ENCODE results near the gene TMPRSS2. TPM values are rescaled to one million over a fixed set of nuclear protein-coding genes. Genes with fewer than 3 reads are reported as not detected.

The TMPRSS2 gene
- total RNA-seq, 1 donor from 2014 or later: 23.7 TPM

DNA sequence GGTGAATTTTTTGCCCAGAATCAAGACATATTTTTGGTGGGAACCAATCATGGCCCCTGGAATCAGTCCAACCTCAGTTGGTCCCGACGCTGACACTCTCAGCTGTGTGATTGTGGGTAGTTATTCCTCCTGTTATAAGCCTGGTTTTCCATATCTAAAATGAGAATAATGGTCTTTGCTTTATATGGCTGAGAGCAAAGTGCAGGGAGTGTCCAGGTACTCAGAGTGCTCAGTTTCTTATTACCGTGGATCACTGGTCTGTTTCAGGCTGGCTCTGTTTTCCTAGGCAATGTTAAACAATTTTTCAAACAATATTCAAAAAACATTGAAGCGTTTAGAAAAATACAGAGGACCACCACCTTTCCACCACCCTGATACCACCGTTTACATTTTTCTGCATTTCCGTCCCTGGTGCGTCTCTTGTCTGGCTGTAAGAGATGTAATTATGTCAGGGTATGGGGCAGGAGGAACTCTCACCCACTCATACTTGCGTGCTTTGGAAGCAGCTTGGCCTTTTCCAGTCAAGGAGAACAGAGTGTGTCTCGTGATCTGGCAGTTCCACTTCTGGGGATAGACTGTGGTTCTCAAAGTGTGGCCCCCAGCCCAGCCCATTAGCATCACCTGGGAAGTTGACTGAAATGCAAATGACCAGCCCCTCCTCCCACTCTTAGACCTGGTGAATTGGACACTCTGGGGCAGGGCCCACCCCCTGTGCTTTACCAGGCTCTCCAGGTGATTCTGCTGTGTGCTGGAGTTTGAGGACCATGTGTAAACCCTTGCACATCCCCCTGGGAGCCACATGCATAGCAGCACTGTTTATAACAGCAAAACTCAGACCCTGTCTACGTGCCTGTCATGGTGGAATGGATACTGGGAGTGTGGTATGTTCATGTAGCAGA is 75.1 kb downstream of the TMPRSS2 start:
- TF ChIP-seq, protein P1, sequence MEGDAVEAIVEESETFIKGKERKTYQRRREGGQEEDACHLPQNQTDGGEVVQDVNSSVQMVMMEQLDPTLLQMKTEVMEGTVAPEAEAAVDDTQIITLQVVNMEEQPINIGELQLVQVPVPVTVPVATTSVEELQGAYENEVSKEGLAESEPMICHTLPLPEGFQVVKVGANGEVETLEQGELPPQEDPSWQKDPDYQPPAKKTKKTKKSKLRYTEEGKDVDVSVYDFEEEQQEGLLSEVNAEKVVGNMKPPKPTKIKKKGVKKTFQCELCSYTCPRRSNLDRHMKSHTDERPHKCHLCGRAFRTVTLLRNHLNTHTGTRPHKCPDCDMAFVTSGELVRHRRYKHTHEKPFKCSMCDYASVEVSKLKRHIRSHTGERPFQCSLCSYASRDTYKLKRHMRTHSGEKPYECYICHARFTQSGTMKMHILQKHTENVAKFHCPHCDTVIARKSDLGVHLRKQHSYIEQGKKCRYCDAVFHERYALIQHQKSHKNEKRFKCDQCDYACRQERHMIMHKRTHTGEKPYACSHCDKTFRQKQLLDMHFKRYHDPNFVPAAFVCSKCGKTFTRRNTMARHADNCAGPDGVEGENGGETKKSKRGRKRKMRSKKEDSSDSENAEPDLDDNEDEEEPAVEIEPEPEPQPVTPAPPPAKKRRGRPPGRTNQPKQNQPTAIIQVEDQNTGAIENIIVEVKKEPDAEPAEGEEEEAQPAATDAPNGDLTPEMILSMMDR (IDR thresholded peaks at IDR 0.05; ENCODE audit: unreplicated experiment): no peak
- Mint-ChIP-seq H3K36me3 (ENCODE audit: insufficient read depth) (peaks cover 10% of the 10 kb centered on the region), H3K4me1 (ENCODE audit: low read depth) (peaks cover under 1% of the 10 kb centered on the region), H3K27ac (peak overlapping the region; percentile 80), H3K9me3 (ENCODE audit: low read depth) (peaks cover 13% of the 10 kb centered on the region), H3K4me3 (ENCODE audit: low read depth) (no peak overlapping the region), H3K27me3 (peaks cover 18% of the 10 kb centered on the region)
- DNase-seq (ENCODE audit: low spot score, unreplicated experiment): no peak

DNA sequence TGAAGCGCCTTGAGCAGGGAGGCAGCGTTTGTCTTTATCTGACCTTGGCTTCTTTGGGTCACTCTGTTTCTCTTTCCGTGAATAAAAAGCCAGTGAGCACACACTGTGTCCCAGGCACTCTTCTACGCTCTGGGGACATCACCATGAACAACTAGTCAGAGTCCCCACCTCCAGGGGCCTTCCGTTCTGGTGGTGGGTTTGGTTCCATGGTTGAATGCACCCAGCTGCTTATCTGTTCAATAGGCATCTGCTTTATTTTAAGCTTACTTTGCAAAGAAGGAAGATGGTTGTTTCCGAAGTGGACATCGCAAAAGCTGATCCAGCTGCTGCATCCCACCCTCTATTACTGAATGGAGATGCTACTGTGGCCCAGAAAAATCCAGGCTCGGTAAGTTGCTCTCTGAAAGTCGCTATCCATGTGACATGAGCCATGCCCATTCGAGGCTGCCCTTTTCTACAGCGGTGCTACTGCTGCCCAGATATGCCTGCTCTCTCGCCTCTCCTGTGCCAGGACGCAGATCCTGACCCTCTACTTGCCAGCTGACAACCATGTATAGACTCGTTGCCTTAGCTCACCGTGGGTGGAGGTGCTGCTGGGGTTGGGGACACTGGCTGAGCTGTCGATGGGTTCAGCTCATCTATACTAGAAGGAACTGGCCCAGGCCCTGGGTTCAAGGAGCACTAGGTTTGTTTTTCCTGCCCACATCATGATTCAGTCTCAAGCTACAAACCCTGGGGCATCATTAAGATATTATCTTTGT is 76.0 kb downstream of the TMPRSS2 start:
- H3K9me3 Mint-ChIP-seq (ENCODE audit: low read depth): peaks cover 13% of the 10 kb centered on the region
- TF ChIP-seq, protein P1 (IDR thresholded peaks at IDR 0.05; ENCODE audit: unreplicated experiment): no peak
- H3K27ac Mint-ChIP-seq: no peak overlapping the region
- H3K27me3 Mint-ChIP-seq: peaks cover 26% of the 10 kb centered on the region
- H3K36me3 Mint-ChIP-seq (ENCODE audit: insufficient read depth): peaks cover 10% of the 10 kb centered on the region
- DNase-seq (ENCODE audit: low spot score, unreplicated experiment): no peak
- H3K4me1 Mint-ChIP-seq (ENCODE audit: low read depth): no peaks in the 10 kb centered on the region
- no peak overlapping the region for H3K4me3 Mint-ChIP-seq (ENCODE audit: low read depth)

DNA sequence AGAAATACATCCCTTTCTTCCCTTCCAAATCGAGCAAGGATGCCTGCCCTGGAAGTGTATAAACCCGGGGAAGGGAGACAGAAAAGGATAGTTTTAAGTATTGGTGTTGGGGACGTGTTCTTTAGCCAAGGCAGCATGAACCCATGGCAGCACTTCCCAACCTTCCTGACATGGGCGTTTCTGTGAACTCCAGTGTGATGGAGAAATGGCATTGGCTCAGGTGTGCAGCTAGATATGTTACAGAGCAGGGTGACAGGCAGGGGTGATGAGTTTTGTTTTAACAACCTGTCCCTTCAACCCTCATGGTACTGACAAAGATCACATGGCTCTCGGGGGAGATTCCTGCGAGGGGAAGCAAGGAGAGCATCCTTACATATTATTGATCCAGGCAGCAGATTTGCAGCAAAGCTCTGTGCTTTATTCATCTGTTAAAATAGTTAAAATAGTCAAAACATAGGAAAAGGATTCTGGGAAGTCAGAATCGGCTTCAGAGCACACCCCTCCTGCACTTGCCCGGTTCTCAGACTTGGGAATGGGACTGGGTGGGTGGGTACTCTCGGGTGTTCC is 78.0 kb downstream of the TMPRSS2 start:
- H3K9me3 Mint-ChIP-seq (ENCODE audit: low read depth): peaks cover 6% of the 10 kb centered on the region
- TF ChIP-seq, protein P1 (IDR thresholded peaks at IDR 0.05; ENCODE audit: unreplicated experiment): no peak
- DNase-seq (ENCODE audit: low spot score, unreplicated experiment): no peak
- H3K4me1 Mint-ChIP-seq (ENCODE audit: low read depth): no peaks in the 10 kb centered on the region
- H3K4me3 Mint-ChIP-seq (ENCODE audit: low read depth): no peak overlapping the region
- H3K27ac Mint-ChIP-seq: no peak overlapping the region
- peaks cover 1% of the 10 kb centered on the region for H3K36me3 Mint-ChIP-seq (ENCODE audit: insufficient read depth)
- H3K27me3 Mint-ChIP-seq: peaks cover 39% of the 10 kb centered on the region

DNA sequence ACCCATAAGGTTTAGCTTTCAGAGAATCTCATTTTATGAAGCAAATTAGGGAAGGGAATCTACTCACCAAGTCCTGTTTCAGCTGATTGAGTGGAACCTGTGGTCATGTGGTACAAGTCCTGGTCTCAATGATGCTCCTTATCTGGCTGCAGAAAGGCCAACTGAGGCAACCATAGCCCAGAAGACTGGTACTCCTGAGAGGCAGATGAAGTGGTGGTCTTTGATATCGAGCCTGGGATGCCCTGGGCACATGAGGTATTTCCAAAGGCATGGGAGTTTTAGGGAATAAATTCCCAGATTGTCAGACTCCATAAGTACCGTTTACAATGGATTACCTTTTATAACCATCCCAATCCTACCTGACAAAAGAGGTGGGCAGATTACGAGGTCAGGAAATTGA is 78.7 kb downstream of the TMPRSS2 start:
- DNase-seq (ENCODE audit: low spot score, unreplicated experiment): no peak
- peaks cover under 1% of the 10 kb centered on the region for H3K9me3 Mint-ChIP-seq (ENCODE audit: low read depth)
- no peaks in the 10 kb centered on the region for H3K36me3 Mint-ChIP-seq (ENCODE audit: insufficient read depth)
- H3K4me1 Mint-ChIP-seq (ENCODE audit: low read depth): no peaks in the 10 kb centered on the region
- H3K4me3 Mint-ChIP-seq (ENCODE audit: low read depth): no peak overlapping the region
- TF ChIP-seq, protein P1 (IDR thresholded peaks at IDR 0.05; ENCODE audit: unreplicated experiment): no peak
- no peak overlapping the region for H3K27ac Mint-ChIP-seq
- H3K27me3 Mint-ChIP-seq: peaks cover 46% of the 10 kb centered on the region

DNA sequence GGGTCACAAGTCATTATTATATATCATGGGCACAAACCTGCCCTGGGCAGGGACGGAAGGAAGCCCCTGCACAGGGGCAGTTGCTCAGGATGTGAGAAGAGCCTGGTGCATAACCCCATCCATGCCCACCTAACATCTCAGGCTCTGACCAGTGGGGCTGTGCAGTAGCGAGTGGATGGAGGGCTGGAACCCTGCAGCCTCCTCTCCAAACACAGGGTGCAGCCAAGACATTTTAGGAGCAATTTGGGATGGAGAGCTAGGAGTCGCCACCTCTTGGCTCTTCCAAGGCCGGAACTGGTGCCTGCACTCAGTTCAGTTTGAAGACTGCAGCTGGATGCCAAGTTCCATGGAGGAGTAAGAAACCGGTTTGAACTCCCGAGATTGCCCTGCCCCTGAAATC is 79.1 kb downstream of the TMPRSS2 start:
- Mint-ChIP-seq H3K36me3 (ENCODE audit: insufficient read depth) (no peaks in the 10 kb centered on the region), H3K27me3 (peaks cover 46% of the 10 kb centered on the region), H3K4me3 (ENCODE audit: low read depth) (no peak overlapping the region), H3K27ac (no peak overlapping the region), H3K9me3 (ENCODE audit: low read depth) (no peaks in the 10 kb centered on the region), H3K4me1 (ENCODE audit: low read depth) (no peaks in the 10 kb centered on the region)
- TF ChIP-seq, protein P1 (IDR thresholded peaks at IDR 0.05; ENCODE audit: unreplicated experiment): no peak
- no peak for DNase-seq (ENCODE audit: low spot score, unreplicated experiment)
